NCI-H345 (cell line): ENCODE results near the gene ATP2B2.

ENCODE experiments used
- DNase-seq: peaks from one replicate; lab custom pipeline; 2025; lab: John Stamatoyannopoulos, UW

Gene ATP2B2

DNA sequence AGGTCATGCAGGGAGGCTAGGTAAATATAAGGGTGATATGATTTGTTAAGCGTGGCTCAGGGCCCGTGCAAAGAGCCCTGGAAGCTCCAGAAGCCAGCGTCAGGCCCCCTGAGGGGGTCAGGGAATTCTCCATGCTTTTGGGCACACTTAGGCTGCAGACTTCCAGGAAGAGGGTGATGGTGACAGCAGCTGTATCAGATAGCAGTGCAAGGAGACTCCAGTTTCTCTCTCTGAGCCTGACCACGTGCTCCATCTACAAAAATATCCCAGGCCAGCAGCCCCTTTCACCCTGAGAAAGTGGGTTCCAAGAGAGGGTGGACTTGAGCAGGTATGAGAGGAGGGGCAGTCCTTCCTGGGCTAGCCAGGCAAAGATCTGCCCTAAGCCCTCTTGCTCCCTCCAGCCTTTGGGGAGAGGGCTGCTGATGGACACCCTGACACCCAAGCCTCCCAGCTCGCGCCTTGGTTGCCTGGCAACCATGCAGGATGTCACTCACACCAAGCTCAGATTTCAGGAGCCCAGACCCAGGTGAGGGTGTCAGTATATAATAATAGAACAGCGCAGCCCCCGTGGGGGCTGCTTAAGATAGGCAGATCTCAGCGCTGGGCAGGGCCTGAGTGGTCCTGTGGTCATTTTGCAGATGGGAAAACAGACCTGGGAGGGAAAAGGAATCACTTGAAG, 35.8 kb downstream of the ATP2B2 start:
- no peak for DNase-seq

DNA sequence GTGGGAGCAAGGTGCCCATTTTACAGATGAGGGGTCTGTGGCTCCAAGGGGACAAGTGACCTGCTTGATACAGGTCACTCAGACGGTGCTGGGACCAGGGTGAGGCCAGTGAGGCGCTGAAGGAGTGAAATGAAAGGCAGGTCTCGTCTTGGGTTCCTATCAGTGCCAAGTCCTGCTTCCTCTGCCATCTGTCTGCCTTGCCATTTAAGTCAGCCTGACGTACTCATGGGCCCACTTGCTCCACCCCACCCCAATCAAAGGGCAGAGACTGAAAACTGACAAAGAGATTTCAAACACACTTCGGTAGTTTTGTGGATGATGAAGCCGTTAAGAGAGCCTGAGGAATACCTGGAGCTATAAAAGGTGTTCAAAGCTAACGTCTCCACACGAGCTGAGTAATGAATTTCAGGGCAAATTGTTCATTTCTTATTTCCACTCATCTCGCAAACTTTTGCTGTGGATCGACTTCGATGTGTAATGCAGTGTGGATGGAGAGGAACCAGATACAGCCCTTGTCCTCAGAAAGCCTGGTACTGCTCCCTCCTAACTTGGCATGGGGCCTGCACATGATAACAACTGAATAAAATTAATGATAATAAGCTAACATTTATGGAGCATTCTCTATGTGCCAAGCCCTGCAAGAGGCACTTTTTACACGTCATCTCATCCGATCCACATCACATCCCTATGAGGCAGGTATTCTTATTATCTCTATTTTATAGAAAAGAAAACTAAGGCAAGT, 36.6 kb downstream of the ATP2B2 start:
- no peak for DNase-seq

DNA sequence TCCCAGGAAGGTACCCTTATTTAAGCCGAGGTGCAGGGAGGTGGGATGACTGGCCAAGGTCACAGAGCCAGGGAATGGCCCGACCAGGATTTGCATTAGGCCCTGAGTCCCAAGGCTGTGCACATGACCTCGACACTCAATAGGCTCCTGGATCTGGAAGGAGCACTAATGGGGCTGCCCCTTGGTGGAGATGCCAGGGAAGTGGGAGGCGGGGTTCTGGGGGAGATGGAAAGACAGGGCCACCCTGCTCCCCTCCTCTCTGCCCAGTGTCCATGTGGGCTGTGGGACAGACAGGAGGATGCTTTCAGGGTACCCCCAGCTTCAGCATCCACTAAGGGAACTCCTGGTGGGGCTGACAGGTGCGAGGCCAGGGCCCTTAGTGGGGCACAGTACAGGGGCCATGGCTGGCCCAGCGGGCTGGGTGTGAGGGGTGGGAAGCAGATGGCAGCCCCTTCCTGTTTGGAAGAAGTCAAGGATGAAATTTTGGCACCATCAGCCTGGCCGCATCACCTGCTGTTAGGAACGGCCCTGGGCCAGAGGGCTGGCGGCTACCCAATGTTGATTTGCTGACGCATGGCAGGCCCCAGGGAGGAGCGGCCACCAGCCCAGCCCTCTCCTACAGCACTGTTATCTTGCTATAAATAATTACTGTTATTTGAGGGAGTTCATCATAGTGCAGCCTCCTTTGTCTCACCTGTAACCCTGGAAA, 37.3 kb downstream of the ATP2B2 start:
- no peak for DNase-seq

DNA sequence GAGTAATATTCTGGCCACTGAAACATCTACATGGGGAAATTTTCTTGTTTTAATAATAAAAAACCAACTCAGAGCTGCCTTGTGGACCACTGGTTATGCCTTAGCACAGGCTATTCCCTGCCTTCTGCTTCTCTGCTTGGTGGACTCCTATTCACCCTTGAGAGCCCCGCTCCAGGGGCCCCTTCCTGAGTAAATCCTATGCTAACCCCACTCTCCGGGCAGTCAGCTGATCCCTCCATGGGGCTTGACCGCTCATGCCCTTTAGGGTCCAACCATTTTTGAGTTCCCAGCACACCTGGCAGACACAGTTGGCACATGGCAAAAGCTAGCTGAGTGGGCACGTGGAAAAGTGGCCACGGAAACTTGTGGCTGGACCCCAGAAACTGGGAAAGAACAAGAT, 38.2 kb downstream of the ATP2B2 start:
- no peak for DNase-seq

DNA sequence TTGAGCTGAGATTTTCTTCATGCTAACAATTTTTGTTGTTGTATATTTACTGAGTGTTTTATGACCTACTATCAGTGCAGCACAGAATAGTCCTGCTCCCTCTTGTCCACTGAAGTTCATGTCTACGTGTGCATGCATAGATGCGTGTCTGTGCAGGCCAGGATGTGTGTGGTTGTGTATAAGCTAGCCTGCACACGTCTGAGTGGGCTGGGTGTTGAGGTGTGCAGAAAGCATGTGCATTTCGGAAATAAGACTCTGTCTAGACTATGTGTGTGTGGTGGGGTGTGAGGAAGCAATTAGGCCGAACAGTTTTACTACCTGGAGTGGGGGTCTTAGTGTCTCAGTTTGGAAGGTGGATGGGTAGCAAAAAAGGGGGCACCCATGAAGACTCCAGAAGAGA, 39.2 kb downstream of the ATP2B2 start:
- no peak for DNase-seq

DNA sequence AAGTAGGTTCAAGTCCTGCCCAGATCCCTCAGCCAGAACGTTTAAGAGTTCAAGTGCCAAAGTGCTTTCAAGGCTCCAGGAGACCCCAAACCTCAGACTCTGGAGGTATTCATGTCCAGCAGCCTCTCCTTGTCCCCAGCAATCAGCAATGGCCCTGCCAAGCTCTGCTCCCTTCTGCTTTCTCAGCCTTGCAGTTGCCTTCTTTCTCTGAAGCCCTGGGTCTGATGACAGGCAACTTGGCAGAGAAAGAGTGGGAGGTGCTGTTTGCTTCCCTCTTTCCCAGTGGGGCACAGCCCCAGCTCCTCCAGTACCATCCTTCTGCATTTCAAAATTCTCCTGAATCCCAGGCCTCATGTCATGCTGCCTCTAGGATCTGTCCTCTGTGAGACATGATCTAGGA, 40.2 kb downstream of the ATP2B2 start:
- DNase-seq: no peak

DNA sequence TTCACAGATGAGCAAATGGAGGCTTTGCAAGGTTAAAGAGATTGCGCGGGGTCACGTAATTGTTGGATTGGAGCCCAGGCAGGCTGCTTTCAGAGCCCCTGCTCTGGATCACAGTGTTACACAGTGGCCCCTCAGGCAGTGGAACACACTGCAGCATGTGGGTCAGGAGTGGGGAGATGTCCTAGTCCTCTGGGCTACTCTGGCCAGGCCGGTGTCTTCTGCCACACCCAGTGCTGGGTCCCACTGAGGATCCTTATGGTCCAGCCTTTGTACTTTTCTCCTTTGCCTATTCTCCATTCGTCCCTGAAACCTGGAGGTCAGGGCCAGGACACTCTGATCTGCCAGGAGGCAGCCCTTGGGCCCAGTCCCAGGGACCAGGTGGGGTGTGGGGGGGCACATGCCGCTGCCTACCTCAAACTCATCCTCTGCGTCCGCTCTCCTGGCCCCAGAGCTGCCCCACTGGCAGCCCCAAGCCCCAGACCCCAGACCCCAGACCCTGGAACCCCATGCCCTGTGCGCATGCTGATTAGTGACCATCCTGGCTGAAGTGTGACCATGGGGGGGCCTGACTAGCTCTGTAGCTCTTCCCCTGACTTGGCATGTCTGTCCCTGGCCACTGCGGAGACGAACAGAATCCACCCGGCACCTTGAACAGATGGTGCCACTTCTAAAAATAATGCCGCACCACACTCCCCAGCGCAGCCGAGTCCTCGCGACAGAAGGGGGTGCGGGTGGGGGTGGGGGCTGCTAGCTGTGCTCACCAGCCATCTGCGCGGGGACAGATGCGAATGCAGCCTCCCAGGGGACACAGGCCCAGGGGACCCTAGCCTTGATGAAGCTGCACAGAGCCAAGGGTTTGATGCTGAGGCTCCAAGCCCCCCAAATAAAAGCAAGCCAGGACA, 41.6 kb downstream of the ATP2B2 start:
- no peak for DNase-seq

DNA sequence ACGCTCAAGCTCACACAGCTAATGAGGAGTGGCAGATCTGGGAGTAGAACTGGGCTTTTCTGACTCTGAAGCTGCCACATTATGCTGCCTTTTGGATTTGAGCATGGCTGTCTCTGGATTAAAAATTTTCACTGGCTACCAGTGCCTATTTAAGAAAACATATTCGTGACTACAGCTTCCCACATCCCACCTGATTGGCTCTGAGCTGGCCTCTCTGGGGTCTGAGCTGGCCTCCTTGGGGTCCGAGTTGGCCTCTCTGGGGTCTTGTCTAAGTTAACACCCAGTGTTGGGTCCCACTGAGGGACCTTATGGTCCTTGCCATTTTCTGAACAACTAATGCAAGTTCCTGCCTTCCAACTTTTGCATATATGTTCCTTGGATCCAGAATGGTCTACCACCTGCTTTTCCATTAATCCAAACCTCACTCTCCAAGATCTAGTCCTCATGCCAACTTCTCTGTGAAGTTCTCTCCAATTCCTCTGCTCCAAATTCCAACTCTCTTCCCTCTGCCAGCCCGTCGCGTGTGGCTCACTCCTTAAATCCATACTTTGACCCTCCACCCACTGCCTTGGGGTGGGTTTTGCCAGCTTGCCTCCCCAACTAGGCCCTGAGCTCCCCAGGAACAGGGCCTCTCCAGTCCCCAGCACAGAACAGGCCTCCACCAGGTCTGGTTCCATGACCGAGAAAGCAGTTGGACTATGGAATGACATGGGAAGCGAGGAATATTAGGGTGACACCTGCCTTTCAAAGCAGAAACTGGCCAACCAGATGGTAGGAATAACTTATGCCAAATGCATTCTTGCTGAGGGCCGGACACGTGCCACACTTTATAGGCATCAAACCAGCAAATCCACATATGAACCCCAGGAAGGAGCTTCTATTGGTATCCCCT, 42.5 kb downstream of the ATP2B2 start:
- no peak for DNase-seq

DNA sequence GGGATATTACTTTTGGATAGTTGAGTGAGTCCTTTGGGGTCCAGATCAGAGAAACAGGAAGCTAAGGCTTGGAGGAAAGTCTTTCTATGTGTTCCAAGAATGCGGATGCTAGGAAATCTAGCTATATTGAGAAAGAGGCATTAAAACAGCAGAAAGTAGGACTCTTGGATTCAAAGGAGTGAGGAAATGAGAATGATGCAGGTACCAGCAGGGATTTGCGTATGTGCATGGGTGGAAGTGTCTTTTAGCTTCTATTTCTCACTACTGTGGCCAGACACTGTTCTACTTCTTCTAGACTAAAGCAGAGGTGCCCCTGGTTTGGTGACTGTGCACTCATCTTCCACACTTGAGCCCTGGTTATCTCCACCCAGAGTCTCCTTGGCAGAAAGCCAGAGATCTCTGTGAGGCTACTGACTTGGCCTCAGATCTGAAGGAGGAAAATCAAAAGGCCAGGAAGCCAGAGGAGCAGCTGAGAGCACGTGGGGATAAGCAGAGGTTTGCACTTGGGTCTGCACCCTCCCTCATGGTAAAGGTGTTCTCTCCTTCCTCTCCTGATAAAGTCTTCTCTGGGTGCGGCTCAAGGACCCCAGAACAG, 44.3 kb downstream of the ATP2B2 start:
- no peak for DNase-seq

DNA sequence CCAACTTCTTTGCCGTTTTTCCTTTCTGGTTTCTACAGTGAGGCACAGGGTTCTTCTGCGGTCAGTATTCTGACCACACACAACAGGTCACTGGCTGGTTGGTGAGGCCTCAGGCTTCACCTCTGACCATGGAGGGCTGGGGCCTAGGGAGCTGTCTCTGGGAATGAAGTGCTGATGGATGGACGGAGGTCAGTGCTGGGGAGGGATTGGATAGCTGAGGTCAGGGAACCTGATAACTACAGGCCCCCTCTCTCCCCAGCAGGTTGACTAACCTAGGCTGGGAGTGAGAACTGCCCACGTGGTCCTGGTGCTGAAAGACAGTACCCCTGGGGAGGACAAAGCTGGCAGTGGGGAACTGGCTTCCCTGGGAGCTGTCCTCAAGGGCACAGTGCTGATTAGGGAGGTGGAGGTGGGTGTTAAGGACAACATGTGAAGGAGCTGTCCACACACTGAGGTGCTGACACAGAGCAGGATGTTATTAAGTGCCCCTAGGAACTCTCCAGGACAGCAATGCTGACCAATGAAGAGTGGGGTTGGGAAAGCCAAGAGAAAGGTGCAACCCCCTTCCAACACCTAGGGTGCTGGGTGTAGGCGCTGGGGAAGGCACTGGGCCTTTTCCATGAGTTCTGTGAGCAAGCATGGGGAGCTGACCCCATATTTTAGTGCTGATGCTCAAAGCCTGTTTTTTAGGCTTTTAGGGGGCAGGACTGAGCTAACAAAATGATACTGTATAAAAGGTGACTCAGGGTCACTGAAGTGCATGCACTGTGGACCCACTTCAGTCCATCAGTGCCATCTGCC, 45.2 kb downstream of the ATP2B2 start:
- DNase-seq: no peak

DNA sequence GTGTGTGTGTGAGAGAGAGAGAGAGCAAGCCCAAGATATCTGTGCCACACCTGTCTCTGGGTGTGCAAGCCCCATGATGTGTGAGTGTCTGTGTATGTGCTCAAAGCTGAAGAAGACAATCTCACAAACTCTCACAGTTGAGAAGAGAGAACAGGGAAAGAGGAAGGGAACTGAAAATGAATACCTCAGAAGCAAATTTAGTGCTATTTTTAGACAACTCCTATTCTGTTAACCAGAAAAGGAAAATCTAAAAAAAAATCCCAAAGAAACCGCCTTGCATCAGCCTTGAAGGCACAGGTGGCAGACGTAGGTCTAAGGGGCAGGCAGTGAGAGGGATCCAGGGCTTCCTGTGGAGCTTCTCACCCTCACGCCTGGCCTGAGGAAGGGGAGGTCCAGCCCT, 47.8 kb downstream of the ATP2B2 start:
- DNase-seq: no peak

DNA sequence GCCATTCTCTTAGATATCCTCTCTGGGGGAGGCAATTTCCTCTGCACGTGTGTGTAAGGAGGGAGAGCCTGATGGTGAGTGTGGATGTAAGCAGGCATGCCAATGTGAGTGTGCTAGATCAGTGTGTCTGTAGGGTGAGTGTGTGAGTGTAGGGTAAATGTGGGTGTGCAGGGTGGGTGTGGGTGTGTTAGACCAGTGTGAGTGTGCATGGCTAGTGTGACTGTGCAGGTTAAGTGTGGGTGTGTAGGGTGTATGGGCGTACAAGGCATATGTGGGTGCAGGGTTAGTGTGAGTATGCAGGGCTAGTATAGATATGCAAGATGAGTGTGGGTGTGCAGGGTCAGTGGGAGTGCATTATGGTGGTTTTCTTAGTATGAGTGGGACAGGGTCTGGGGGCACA, 48.4 kb downstream of the ATP2B2 start:
- no peak for DNase-seq

DNA sequence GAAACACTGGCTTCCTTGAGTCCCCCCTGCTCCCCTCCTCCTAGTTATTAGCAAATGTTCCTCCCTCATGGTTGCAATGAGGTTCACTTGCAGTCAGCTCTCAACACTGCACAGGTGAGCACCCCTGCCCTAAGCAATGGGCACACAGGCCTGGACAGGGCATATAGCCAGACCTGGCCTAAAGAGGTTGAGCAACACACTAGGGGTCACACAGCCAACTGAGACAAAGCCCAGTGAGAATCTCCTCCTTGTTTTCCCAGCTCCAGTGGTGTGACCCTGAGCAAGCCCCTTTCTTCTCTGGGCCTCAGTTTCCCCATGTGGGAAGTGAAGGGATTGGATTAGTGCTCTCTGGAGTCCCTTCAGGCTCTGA, 49.9 kb downstream of the ATP2B2 start:
- DNase-seq: no peak

DNA sequence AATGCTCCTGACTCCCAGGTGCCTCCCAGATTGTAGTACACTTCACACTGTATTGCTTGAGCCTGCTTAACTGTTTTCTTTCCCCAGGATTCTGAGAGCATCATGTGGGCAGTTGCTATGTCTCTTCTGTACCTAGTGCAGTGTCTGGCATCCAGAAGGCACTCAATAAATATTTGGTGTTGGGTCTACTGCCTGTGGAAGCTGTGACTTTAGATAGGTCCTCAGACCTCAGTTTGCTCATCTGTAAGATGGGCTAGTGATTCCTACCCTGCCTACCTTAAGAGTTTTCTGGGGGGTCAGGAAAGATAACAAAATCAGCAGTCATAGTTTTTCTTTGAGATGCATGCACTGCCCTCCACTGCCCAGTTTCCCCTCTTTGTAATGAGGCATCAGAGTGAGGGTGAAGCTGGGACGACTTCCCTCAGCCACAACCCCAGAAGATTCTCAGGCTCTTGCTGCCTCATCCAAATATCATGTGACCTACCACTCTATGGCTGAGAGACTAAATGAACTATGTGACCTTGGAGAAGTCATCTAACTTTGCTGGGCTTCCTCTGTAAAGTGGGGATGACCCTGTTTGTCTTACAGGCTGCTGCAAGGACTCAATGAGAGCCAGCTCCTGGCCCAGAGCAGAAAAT, 50.4 kb downstream of the ATP2B2 start:
- DNase-seq: no peak

DNA sequence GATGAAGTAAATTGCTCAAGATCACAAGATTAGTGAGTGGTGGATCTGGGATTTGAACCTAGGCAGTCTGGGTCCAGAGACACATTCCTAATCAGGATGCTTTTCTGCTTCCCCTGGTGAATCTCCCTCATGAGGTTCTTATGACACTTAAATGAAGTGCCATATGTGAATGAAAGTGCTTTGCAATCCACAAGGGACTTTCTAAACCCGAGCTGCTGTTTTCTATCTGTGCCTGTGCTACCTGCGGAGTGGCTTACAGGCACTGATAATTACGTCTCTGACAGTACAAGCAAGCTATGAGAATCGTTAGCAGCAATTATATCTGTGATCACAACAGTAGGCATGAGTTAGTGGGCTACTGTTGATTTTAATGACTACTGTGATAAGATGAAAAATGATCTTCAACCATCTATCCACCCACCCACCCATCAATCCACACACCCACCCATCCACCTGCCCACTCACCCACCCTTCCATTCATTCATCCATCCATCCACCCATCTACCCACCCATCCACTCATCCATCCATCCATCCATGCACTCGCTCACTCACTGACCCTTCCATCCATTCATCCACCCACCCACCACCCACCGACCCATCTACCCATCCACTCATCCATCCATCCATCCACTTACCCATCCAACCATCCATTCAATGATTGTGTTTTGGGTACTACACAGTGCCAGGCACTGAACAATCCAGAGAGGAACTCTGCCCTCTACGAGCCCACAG, 51.8 kb downstream of the ATP2B2 start:
- no peak for DNase-seq

DNA sequence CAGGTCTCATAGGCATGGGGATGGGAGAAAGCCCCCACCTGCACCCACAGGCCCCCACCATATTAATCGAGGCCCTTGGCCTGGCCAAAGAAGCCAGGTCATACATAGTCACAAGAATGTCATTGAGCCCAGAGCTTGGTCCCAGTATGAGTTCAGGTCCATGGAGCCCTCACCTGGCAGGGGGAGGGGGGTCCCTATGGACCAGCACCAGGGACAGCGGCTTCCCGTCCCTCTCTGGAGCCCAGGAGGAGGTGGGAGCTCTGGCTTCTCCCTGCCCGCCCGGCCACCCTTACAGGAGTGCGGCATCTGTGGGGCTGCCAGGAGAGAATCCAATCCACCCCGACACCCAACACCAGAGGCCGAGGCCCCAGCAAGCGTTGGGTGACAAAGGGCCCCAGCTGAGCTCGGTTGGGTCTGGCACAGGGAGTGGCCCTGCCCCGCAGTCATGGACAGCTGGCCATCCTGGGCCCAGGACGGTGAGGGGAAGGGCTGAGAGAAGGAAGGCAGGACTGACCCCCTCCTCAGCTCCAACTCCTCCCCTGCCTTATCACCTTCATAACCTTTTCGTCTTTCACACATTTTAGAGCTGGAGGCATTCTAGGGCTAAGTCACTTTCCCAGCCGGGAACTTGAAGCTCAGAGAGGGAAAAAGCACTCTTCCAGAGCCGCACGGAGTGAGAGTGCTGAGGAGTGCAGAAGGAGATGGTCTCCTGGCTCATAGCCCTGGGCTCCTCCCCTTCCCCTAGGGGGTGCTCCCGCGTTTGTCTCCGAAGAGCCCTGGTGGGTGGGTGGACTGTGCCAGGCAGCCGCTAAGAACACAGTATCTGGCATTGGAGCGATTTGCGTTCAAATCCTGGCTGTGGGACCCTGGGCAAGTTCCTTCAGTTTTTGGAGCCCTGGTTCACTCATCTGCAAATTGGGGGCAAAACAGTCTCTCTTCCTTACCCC, 54.6 kb downstream of the ATP2B2 start:
- DNase-seq: no peak

DNA sequence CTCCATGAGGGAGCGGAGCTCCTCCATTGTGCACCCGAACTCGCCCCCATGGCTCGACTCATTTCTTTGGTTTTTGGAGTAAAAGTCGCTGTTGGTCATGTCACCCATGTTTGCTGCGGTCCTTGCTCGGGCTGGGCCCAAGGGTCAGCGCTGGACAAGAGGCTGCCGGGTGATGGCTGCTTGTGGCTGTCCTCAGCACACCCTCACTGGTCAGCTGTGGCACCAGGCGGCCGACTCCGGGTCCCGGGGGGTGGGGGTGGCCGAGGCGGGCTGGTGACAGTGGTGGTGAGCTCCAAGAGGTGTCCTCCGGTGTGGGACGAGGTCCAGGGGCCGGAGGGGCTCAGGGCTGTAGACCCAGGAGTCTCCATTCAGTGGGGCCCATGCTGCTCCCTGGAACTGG, 56.0 kb downstream of the ATP2B2 start:
- no peak for DNase-seq

DNA sequence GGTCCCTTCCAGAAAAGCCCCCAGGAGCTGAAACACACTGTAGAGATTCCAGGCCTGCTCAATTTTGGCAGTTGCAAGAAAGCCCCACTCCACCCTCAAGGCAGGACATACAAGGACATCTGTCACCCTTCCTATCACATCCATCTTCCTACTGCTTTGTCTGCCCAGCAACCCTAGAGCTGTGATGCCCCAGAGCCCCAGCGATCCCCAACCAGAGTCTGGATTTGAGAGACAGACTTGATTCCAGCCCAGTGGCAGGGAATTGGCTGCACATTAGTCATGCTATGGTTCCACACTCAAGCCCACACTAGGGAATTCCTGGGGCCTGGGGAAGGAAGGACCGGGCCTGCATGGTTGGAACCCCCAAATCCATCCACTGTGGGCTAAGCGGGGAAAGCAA, 56.8 kb downstream of the ATP2B2 start:
- DNase-seq: no peak
